Activated CD4-positive, alpha-beta T cell treated with anti-CD3 and anti-CD28 coated beads, Interleukin-2, amount 50 U/mL, for 1 hour (primary cell): ENCODE results near the gene ASB18.

Experiments
- DNase-seq: peaks from one replicate; pipeline ENCODE4 v3.0.0-alpha.2; 2020

ASB18 gene

GRCh38 chr2:236205867-236206645 is 58.1 kb downstream of the ASB18 start:
- DNase-seq = no peak

- DNase-seq = no peak
These were observed 59.3 kb downstream of the ASB18 start for GRCh38 chr2:236204953-236205352.

- DNase-seq = no peak
These were observed 63.8 kb downstream of the ASB18 start for GRCh38 chr2:236200378-236200777.

GRCh38 chr2:236196366-236196765 is 67.8 kb downstream of the ASB18 start:
- DNase-seq = no peak

GRCh38 chr2:236195726-236196125 is 68.5 kb downstream of the ASB18 start:
- DNase-seq = no peak

- DNase-seq = no peak
These were observed 69.4 kb downstream of the ASB18 start for GRCh38 chr2:236194786-236195185.

GRCh38 chr2:236193026-236193425 is 71.2 kb downstream of the ASB18 start:
- DNase-seq = no peak

GRCh38 chr2:236190674-236191073 is 73.5 kb downstream of the ASB18 start:
- no peak for DNase-seq

- no peak for DNase-seq
These were observed 79.5 kb downstream of the ASB18 start for GRCh38 chr2:236184701-236185100.

- DNase-seq = peak; percentile 16
These were observed 83.3 kb downstream of the ASB18 start for GRCh38 chr2:236180831-236181453.

- DNase-seq = no peak
These were observed 84.0 kb downstream of the ASB18 start for GRCh38 chr2:236180076-236180816.

- DNase-seq = no peak
These were observed 84.8 kb downstream of the ASB18 start for GRCh38 chr2:236179236-236180075.

GRCh38 chr2:236178890-236179235 is 85.3 kb downstream of the ASB18 start:
- DNase-seq = no peak

GRCh38 chr2:236177967-236178889 is 86.0 kb downstream of the ASB18 start:
- DNase-seq = no peak

GRCh38 chr2:236177604-236177966 is 86.6 kb downstream of the ASB18 start:
- no peak for DNase-seq

GRCh38 chr2:236176951-236177350 is 87.3 kb downstream of the ASB18 start:
- no peak for DNase-seq

- DNase-seq = no peak
These were observed 87.8 kb downstream of the ASB18 start for GRCh38 chr2:236176417-236176816.

- no peak for DNase-seq
These were observed 88.6 kb downstream of the ASB18 start for GRCh38 chr2:236175548-236176150.

GRCh38 chr2:236173729-236174607 is 90.2 kb downstream of the ASB18 start:
- DNase-seq = no peak

- no peak for DNase-seq
These were observed 91.0 kb downstream of the ASB18 start for GRCh38 chr2:236173036-236173728.
